MCF 10A (cell line): ENCODE data around the gene TMEM229B. TPM values are rescaled to one million over a fixed set of nuclear protein-coding genes. Genes with fewer than 3 reads are reported as not detected.

Source experiments
- Bru-seq: library from RNA; stranded (reverse); fragments of 400-500 nt; gene quantifications from one replicate; lab custom pipeline; 2021; lab: Mats Ljungman, UMichigan
- BruChase-seq, 2 experiments: library from RNA; stranded (reverse); fragments of 400-500 nt; gene quantifications; one replicate each; lab custom pipeline; 2021; lab: Mats Ljungman, UMichigan
- BruUV-seq: library from RNA; stranded (reverse); fragments of 400-500 nt; replicated peaks from 2 replicates; lab custom pipeline; 2021; lab: Mats Ljungman, UMichigan
- CTCF ChIA-PET: fragments of 300-600 bp; sonication (Branson Sonifier 250); formaldehyde crosslinking; extraction: SDS; loops from one replicate; lab custom pipeline; 2021; ENCODE audit warnings: antibody characterized with exemption, inconsistent platforms; lab: Yijun Ruan, JAX
- POLR2A ChIA-PET: fragments of 300-600, 350-650 bp; sonication (Branson Sonifier 250); formaldehyde crosslinking; extraction: SDS; loops from one replicate; lab custom pipeline; 2020; ENCODE audit warnings: antibody characterized with exemption, inconsistent platforms; lab: Yijun Ruan, JAX
- DNase-seq: peaks from one replicate; pipeline ENCODE4 v3.0.0-alpha.2; 2018; ENCODE audit not compliant: unreplicated experiment
- H3K27ac Mint-ChIP-seq: one replicate; pipeline ENCODE4 v1.8.0; 2022; ENCODE audit warnings: mild to moderate bottlenecking, low read depth, mixed read lengths; ENCODE audit not compliant: unreplicated experiment
- H3K27me3 Mint-ChIP-seq: one replicate; pipeline ENCODE4 v1.8.0; 2022; ENCODE audit warnings: mixed read lengths; ENCODE audit not compliant: insufficient read depth, unreplicated experiment
- H3K36me3 Mint-ChIP-seq: one replicate; pipeline ENCODE4 v1.8.0; 2022; ENCODE audit warnings: mild to moderate bottlenecking, moderate library complexity, mixed read lengths; ENCODE audit not compliant: insufficient read depth, unreplicated experiment
- H3K4me1 Mint-ChIP-seq: one replicate; pipeline ENCODE4 v1.8.0; 2022; ENCODE audit warnings: mixed read lengths; ENCODE audit not compliant: insufficient read depth, unreplicated experiment
- H3K4me3 Mint-ChIP-seq: one replicate; pipeline ENCODE4 v1.8.0; 2022; ENCODE audit warnings: mild to moderate bottlenecking, moderate library complexity, mixed read lengths; ENCODE audit not compliant: unreplicated experiment
- H3K9me3 Mint-ChIP-seq: one replicate; pipeline ENCODE4 v1.8.0; 2022; ENCODE audit warnings: mixed read lengths; ENCODE audit not compliant: unreplicated experiment
- CTCF ChIP-seq: fragments of 200-600 bp; IDR thresholded peaks from one replicate; pipeline ENCODE4 v1.8.0; 2022; ENCODE audit warnings: antibody characterized with exemption, mild to moderate bottlenecking; ENCODE audit not compliant: unreplicated experiment
- intact Hi-C: fragments of 100-400 bp; cut with micrococcal nuclease; formaldehyde crosslinking; loops from 2 replicates; pipeline ENCODE4 v1.14.1; 2022
- long read RNA-seq: library from polyadenylated mRNA; stranded (forward); transcript quantifications from one replicate; pipeline ENCODE4 v2.0.0, GENCODE V29; 2022
- total RNA-seq: library from RNA; stranded (reverse); gene quantifications from 2 replicates; pipeline ENCODE4 v1.2.3, GENCODE V29; 2022

TMEM229B gene
- total RNA-seq: 0.17 and 0.37 TPM in 2 replicates
- percentile 10 among the genes with signal in this experiment for Bru-seq, nascent RNA
- percentile 8 among the genes with signal in this experiment for BruChase-seq, experiment 1, labeled RNA remaining after a 6-hour chase
- BruChase-seq, experiment 2, labeled RNA remaining after a 2-hour chase: percentile 9 among the genes with signal in this experiment
- long read RNA-seq: 0 reads

GRCh38 chr14:67487937-67488893, at the start of gene TMEM229B:
Gene TMEM229B, minus strand, starts transcription at chr14:67488721. Its CDS starts 14,798 bp downstream, at chr14:67473923.
- peaks cover 10% of the 10 kb centered on the region for H3K9me3 Mint-ChIP-seq
- H3K4me1 Mint-ChIP-seq: peaks cover 11% of the 10 kb centered on the region
- no TSS peak for BruUV-seq
- peak within 1 kb of the TSS; percentile 61 for H3K27ac Mint-ChIP-seq
- POLR2A ChIA-PET: no interaction called here
- intact Hi-C loops: no loop called here
- DNase-seq: no peak
- CTCF ChIA-PET: interaction anchor here (0.6 to 1.5 kb wide), 3 partner anchors 19 to 76 kb away, joined by 3 to 5 read pairs (median 4); no protein-coding TSS in a partner anchor
- no peaks in the 10 kb centered on the region for H3K36me3 Mint-ChIP-seq
- no peak for TF ChIP-seq CTCF
- H3K27me3 Mint-ChIP-seq: no peaks in the 10 kb centered on the region
- no peak within 1 kb of the TSS for H3K4me3 Mint-ChIP-seq

GRCh38 chr14:67537736-67538135, 49.2 kb upstream of the TMEM229B start:
- no peaks in the 10 kb centered on the region for H3K4me1 Mint-ChIP-seq
- no peak for DNase-seq
- TF ChIP-seq CTCF: no peak
- ChIA-PET POLR2A (interaction anchor here (0.7 to 1.0 kb wide), 2 partner anchors 20 to 81 kb away, joined by 3 read pairs; no protein-coding TSS in a partner anchor), CTCF (interaction anchor here (0.6 to 3.7 kb wide), 5 partner anchors 11 to 225 kb away, joined by 3 to 27 read pairs (median 5); no protein-coding TSS in a partner anchor)
- H3K9me3 Mint-ChIP-seq: no peaks in the 10 kb centered on the region
- no peaks in the 10 kb centered on the region for H3K36me3 Mint-ChIP-seq
- no peak overlapping the region for H3K4me3 Mint-ChIP-seq
- H3K27me3 Mint-ChIP-seq: no peaks in the 10 kb centered on the region
- no peak overlapping the region for H3K27ac Mint-ChIP-seq
- intact Hi-C loops: no loop called here
- no TSS peak for BruUV-seq

DNA sequence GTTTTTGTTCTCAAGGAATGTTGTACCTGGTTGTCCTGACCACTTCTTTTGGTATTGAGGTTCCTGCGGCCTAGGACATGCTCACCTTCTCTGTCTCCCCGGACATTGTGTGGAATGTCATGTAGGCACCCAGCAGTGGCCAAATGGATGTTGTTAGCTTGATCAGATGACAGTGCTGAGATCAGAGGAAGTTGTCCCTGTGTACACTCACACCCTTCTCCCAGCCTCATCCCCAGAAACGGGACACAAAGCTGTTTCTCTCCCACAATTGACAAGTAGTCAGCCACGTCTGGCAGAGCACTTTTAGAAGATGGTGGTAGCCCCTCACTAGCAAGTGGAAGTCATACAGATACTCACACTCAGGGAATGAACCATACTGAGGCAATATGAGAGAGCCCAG, 47.6 kb upstream of the TMEM229B start:
- CTCF ChIA-PET: interaction anchor here (0.7 to 1.5 kb wide), 2 partner anchors 10 to 442 kb away, joined by 3 to 18 read pairs; no protein-coding TSS in a partner anchor
- Mint-ChIP-seq H3K4me1 (no peaks in the 10 kb centered on the region), H3K9me3 (no peaks in the 10 kb centered on the region), H3K36me3 (no peaks in the 10 kb centered on the region), H3K27me3 (no peaks in the 10 kb centered on the region), H3K4me3 (no peak overlapping the region), H3K27ac (no peak overlapping the region)
- no peak for DNase-seq
- intact Hi-C loops: no loop called here
- no TSS peak for BruUV-seq
- POLR2A ChIA-PET: interaction anchor here (0.7 kb wide), 1 partner anchor 1327 kb away, joined by 3 read pairs; no protein-coding TSS in a partner anchor
- no peak for TF ChIP-seq CTCF
